GM12892 (cell line): Measurements from ENCODE around the gene MMS19.
"Not testable (repeated sequence)": the region's sequence is repeated elsewhere in the genome, so short reads cannot be mapped to it uniquely, and the experiment has no call there.

ENCODE experiments used
- DNase-seq: peaks from one replicate; pipeline ENCODE4 v3.0.0; 2011; ENCODE audit not compliant: insufficient read length
- FAIRE-seq: peaks from 2 replicates; lab custom pipeline; 2011; peaks lifted over from hg19 to GRCh38; lab: Jason Lieb, UNC
- POLR2A ChIP-seq: IDR thresholded peaks from 2 replicates; pipeline ENCODE4 v1.6.1; 2011; ENCODE audit warnings: low read depth, low read length, control low read depth
- POLR2AphosphoS5 ChIP-seq: IDR thresholded peaks from 2 replicates; pipeline ENCODE4 v1.6.1; 2011; ENCODE audit warnings: low read depth, low read length, control low read depth
- TAF1 ChIP-seq: IDR thresholded peaks from 2 replicates; pipeline ENCODE4 v1.6.1; 2011; ENCODE audit warnings: low read depth, mild to moderate bottlenecking, control low read depth, low read length, borderline replicate concordance

MMS19 gene

GRCh38 chr10:97538839-97539238 is 40.6 kb upstream of the MMS19 start:
- TF ChIP-seq POLR2A (no peak), TAF1 (no peak), POLR2AphosphoS5 (no peak)
- FAIRE-seq (no peak), DNase-seq (no peak)

- FAIRE-seq, result no peak
- TF ChIP-seq POLR2A (no peak), TAF1 (no peak), POLR2AphosphoS5 (no peak)
- DNase-seq, result no peak
Measured at GRCh38 chr10:97538411-97538810, 40.2 kb upstream of the MMS19 start.

- DNase-seq (no peak), FAIRE-seq (no peak)
- no peak for TF ChIP-seq TAF1
- no peak for TF ChIP-seq POLR2A
- TF ChIP-seq POLR2AphosphoS5, result no peak
Measured at GRCh38 chr10:97537186-97537869, 39.1 kb upstream of the MMS19 start.

- FAIRE-seq (peak; percentile 33), DNase-seq (peak; percentile 54)
- TF ChIP-seq POLR2A (no peak), POLR2AphosphoS5 (no peak), TAF1 (no peak)
Measured at GRCh38 chr10:97534746-97535367, 36.6 kb upstream of the MMS19 start.

GRCh38 chr10:97533888-97534287 is 35.7 kb upstream of the MMS19 start:
- DNase-seq (no peak), FAIRE-seq (no peak)
- TF ChIP-seq TAF1 (no peak), POLR2AphosphoS5 (no peak), POLR2A (no peak)

- DNase-seq, result no peak
- no peak for TF ChIP-seq POLR2AphosphoS5
- TF ChIP-seq POLR2A, result no peak
- FAIRE-seq, result no peak
Measured at GRCh38 chr10:97532935-97533671, 34.9 kb upstream of the MMS19 start.

- DNase-seq (no peak), FAIRE-seq (no peak)
- TF ChIP-seq TAF1, result no peak
- no peak for TF ChIP-seq POLR2AphosphoS5
- no peak for TF ChIP-seq POLR2A
Measured at GRCh38 chr10:97531401-97531986, 33.3 kb upstream of the MMS19 start.

GRCh38 chr10:97529685-97530465 is 31.7 kb upstream of the MMS19 start:
- DNase-seq, result no peak
- TF ChIP-seq POLR2A, result no peak
- no peak for TF ChIP-seq POLR2AphosphoS5
- no peak for TF ChIP-seq TAF1
- FAIRE-seq, result no peak

- not testable (repeated sequence) for DNase-seq, FAIRE-seq
Measured at GRCh38 chr10:97528876-97529275, 30.7 kb upstream of the MMS19 start.

- FAIRE-seq (no peak), DNase-seq (no peak)
- TF ChIP-seq TAF1, result no peak
- no peak for TF ChIP-seq POLR2AphosphoS5
- no peak for TF ChIP-seq POLR2A
Measured at GRCh38 chr10:97525683-97526110, 27.5 kb upstream of the MMS19 start.

GRCh38 chr10:97525086-97525485 is 26.9 kb upstream of the MMS19 start:
- DNase-seq (no peak), FAIRE-seq (no peak)
- TF ChIP-seq POLR2A, result no peak
- TF ChIP-seq POLR2AphosphoS5, result no peak
- no peak for TF ChIP-seq TAF1
